ENCODE measurements around the gene CREB3L2.

The CREB3L2 gene

DNA sequence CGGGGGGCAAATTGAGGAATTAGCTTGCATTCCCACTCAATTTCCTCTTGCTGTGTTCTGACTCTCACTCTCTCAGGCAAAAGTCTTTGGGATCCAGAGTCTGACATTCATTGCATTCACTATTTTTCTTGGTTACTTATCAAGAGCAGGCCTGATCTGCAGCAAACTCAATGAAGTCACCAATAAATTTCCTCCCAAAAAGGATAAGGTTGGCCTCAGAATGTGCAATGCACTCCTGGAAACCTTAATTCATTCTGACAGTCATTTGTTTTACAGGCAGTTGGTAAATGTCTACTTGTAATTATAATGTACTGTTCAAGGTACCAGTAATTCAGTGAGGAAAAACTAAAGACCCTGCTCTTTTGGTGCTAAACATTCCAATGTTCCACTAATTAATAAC, 148.8 kb downstream of the CREB3L2 start:
- Histone ChIP-seq H2BK5ac (ENCODE audit: low read depth, low read length, poor library complexity) (no peak overlapping the region), H3K18ac (ENCODE audit: low read length) (no peak overlapping the region), H3K4me1 (ENCODE audit: control insufficient read depth in 1 of 2, insufficient read depth in 2 of 2, low read length in 2 of 2) (no peaks in the 10 kb centered on the region), H3K4ac (ENCODE audit: low read depth, low read length) (no peak overlapping the region), H2AK5ac (ENCODE audit: low read length) (no peak overlapping the region), H2BK120ac (ENCODE audit: insufficient read depth, low read length, poor library complexity) (no peak overlapping the region), H3K4me3 (ENCODE audit: low read depth, low read length) (no peak overlapping the region), H3K4me2 (ENCODE audit: low read length) (no peak overlapping the region), H2AFZ (ENCODE audit: insufficient read depth, low read length, poor library complexity) (no peak overlapping the region), H4K8ac (ENCODE audit: low read depth, low read length) (no peak overlapping the region), H2BK12ac (ENCODE audit: low read length) (no peak overlapping the region), H3K9me3 (ENCODE audit: insufficient read depth, low read depth, low read length) (no peaks in the 10 kb centered on the region), H3K23ac (ENCODE audit: low read length) (no peak overlapping the region), H3K36me3 (ENCODE audit: control insufficient read depth in 1 of 2, insufficient read depth in 2 of 2, low read length in 2 of 2) (peaks cover 2 to 6% of the 10 kb centered on the region in 2 experiments), H3K79me1 (ENCODE audit: low read length) (no peaks in the 10 kb centered on the region), H3K79me2 (ENCODE audit: control insufficient read depth, insufficient read depth, low read length, poor library complexity) (no peaks in the 10 kb centered on the region), H3K27me3 (ENCODE audit: insufficient read depth, low read length) (peaks cover 3% of the 10 kb centered on the region), H3K9ac (ENCODE audit: low read length) (no peak overlapping the region), H3K14ac (ENCODE audit: low read length) (no peak overlapping the region), H4K91ac (ENCODE audit: low read depth, low read length) (no peak overlapping the region), H3K27ac (ENCODE audit: low read depth, low read length) (no peak overlapping the region), H4K12ac (ENCODE audit: low read depth, low read length) (no peak overlapping the region)
- no CpG with 5 or more reads among the region's 1 CpG for WGBS (ENCODE audit: extremely low coverage, insufficient coverage, insufficient read length)
- no peak for DNase-seq

- Histone ChIP-seq H4K8ac (ENCODE audit: low read depth, low read length) (no peak overlapping the region), H2BK5ac (ENCODE audit: low read depth, low read length, poor library complexity) (no peak overlapping the region), H2BK12ac (ENCODE audit: low read length) (no peak overlapping the region), H4K91ac (ENCODE audit: low read depth, low read length) (no peak overlapping the region), H3K9ac (ENCODE audit: low read length) (no peak overlapping the region), H3K18ac (ENCODE audit: low read length) (no peak overlapping the region), H3K27ac (ENCODE audit: low read depth, low read length) (no peak overlapping the region), H3K4ac (ENCODE audit: low read depth, low read length) (no peak overlapping the region), H3K4me2 (ENCODE audit: low read length) (no peak overlapping the region), H3K9me3 (ENCODE audit: insufficient read depth, low read depth, low read length) (no peaks in the 10 kb centered on the region), H3K79me2 (ENCODE audit: control insufficient read depth, insufficient read depth, low read length, poor library complexity) (no peaks in the 10 kb centered on the region), H3K79me1 (ENCODE audit: low read length) (no peaks in the 10 kb centered on the region), H2AFZ (ENCODE audit: insufficient read depth, low read length, poor library complexity) (no peak overlapping the region), H3K4me1 (ENCODE audit: control insufficient read depth in 1 of 2, insufficient read depth in 2 of 2, low read length in 2 of 2) (peaks cover 0 to 3% of the 10 kb centered on the region in 2 experiments), H2BK120ac (ENCODE audit: insufficient read depth, low read length, poor library complexity) (no peak overlapping the region), H3K23ac (ENCODE audit: low read length) (no peak overlapping the region), H3K36me3 (ENCODE audit: control insufficient read depth in 1 of 2, insufficient read depth in 2 of 2, low read length in 2 of 2) (peaks cover 2 to 6% of the 10 kb centered on the region in 2 experiments), H3K27me3 (ENCODE audit: insufficient read depth, low read length) (peaks cover 11% of the 10 kb centered on the region), H3K4me3 (ENCODE audit: low read depth, low read length) (no peak overlapping the region), H2AK5ac (ENCODE audit: low read length) (no peak overlapping the region), H4K12ac (ENCODE audit: low read depth, low read length) (no peak overlapping the region), H3K14ac (ENCODE audit: low read length) (no peak overlapping the region)
- peak; percentile 26 to 61 for DNase-seq
Observed at GRCh38 chr7:137852108-137852507, 149.8 kb downstream of the CREB3L2 start.

- Histone ChIP-seq H4K91ac (ENCODE audit: low read depth, low read length) (no peak overlapping the region), H3K27me3 (ENCODE audit: insufficient read depth, low read length) (peaks cover 19% of the 10 kb centered on the region), H3K14ac (ENCODE audit: low read length) (no peak overlapping the region), H2BK5ac (ENCODE audit: low read depth, low read length, poor library complexity) (no peak overlapping the region), H3K23ac (ENCODE audit: low read length) (no peak overlapping the region), H3K4me3 (ENCODE audit: low read depth, low read length) (no peak overlapping the region), H2BK120ac (ENCODE audit: insufficient read depth, low read length, poor library complexity) (no peak overlapping the region), H3K18ac (ENCODE audit: low read length) (no peak overlapping the region), H2AK5ac (ENCODE audit: low read length) (no peak overlapping the region), H3K27ac (ENCODE audit: low read depth, low read length) (no peak overlapping the region), H3K4ac (ENCODE audit: low read depth, low read length) (no peak overlapping the region), H3K9me3 (ENCODE audit: insufficient read depth, low read depth, low read length) (no peaks in the 10 kb centered on the region), H3K36me3 (ENCODE audit: control insufficient read depth in 1 of 2, insufficient read depth in 2 of 2, low read length in 2 of 2) (peaks cover 2 to 6% of the 10 kb centered on the region in 2 experiments), H2BK12ac (ENCODE audit: low read length) (no peak overlapping the region), H3K79me2 (ENCODE audit: control insufficient read depth, insufficient read depth, low read length, poor library complexity) (no peaks in the 10 kb centered on the region), H4K8ac (ENCODE audit: low read depth, low read length) (no peak overlapping the region), H3K79me1 (ENCODE audit: low read length) (no peaks in the 10 kb centered on the region), H4K12ac (ENCODE audit: low read depth, low read length) (no peak overlapping the region), H3K4me1 (ENCODE audit: control insufficient read depth in 1 of 2, insufficient read depth in 2 of 2, low read length in 2 of 2) (peaks cover 0 to 9% of the 10 kb centered on the region in 2 experiments), H2AFZ (ENCODE audit: insufficient read depth, low read length, poor library complexity) (no peak overlapping the region), H3K9ac (ENCODE audit: low read length) (no peak overlapping the region), H3K4me2 (ENCODE audit: low read length) (no peak overlapping the region)
- peak; percentile 55 to 91 for DNase-seq
- WGBS (ENCODE audit: extremely low coverage, insufficient coverage, insufficient read length), result no CpG with 5 or more reads among the region's 6 CpGs
Observed at GRCh38 chr7:137850972-137851945, 150.6 kb downstream of the CREB3L2 start.

DNA sequence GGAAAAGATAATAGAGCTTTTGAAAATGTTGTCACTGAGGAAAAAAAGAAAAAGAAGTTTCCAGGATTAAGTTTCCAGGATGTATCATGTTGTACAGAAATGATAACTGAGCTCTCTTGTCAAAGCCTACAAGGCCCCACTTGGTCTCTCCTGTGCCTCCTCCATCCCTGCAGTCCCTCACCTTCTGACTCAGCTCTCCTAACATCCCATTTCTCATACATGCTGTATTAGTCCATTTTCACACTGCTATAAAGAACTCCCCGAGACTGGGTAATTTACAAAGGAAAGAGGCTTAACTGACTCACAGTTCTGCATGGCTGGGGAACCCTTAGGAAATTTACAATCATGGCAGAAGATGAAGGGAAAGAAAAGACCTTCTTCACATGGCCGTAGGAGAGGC, 151.3 kb downstream of the CREB3L2 start:
- Histone ChIP-seq H3K27ac (ENCODE audit: low read depth, low read length) (no peak overlapping the region), H2BK5ac (ENCODE audit: low read depth, low read length, poor library complexity) (no peak overlapping the region), H4K8ac (ENCODE audit: low read depth, low read length) (no peak overlapping the region), H3K4ac (ENCODE audit: low read depth, low read length) (no peak overlapping the region), H2BK12ac (ENCODE audit: low read length) (no peak overlapping the region), H3K27me3 (ENCODE audit: insufficient read depth, low read length) (peaks cover 25% of the 10 kb centered on the region), H3K9ac (ENCODE audit: low read length) (no peak overlapping the region), H4K12ac (ENCODE audit: low read depth, low read length) (no peak overlapping the region), H3K4me2 (ENCODE audit: low read length) (no peak overlapping the region), H2AK5ac (ENCODE audit: low read length) (no peak overlapping the region), H4K91ac (ENCODE audit: low read depth, low read length) (no peak overlapping the region), H3K4me3 (ENCODE audit: low read depth, low read length) (no peak overlapping the region), H3K79me2 (ENCODE audit: control insufficient read depth, insufficient read depth, low read length, poor library complexity) (no peaks in the 10 kb centered on the region), H3K79me1 (ENCODE audit: low read length) (no peaks in the 10 kb centered on the region), H3K23ac (ENCODE audit: low read length) (no peak overlapping the region), H2AFZ (ENCODE audit: insufficient read depth, low read length, poor library complexity) (no peak overlapping the region), H3K4me1 (ENCODE audit: control insufficient read depth in 1 of 2, insufficient read depth in 2 of 2, low read length in 2 of 2) (peaks cover 0 to 11% of the 10 kb centered on the region in 2 experiments), H3K18ac (ENCODE audit: low read length) (no peak overlapping the region), H3K9me3 (ENCODE audit: insufficient read depth, low read depth, low read length) (no peaks in the 10 kb centered on the region), H3K14ac (ENCODE audit: low read length) (no peak overlapping the region), H2BK120ac (ENCODE audit: insufficient read depth, low read length, poor library complexity) (no peak overlapping the region), H3K36me3 (ENCODE audit: control insufficient read depth in 1 of 2, insufficient read depth in 2 of 2, low read length in 2 of 2) (peaks cover 2 to 6% of the 10 kb centered on the region in 2 experiments)
- DNase-seq, result no peak
- WGBS (ENCODE audit: extremely low coverage, insufficient coverage, insufficient read length), result no CpG with 5 or more reads among the region's 2 CpGs
